Bronchial epithelial cell (primary cell): Measurements from ENCODE around the gene MCL1. TPM values are rescaled to one million over a fixed set of nuclear protein-coding genes. Genes with fewer than 3 reads are reported as not detected.

Experiments
- DNase-seq: peaks from one replicate; pipeline ENCODE4 v3.0.0-alpha.2; 2010; ENCODE audit warnings: low read depth
- FAIRE-seq: peaks from 2 replicates; lab custom pipeline; 2011; peaks lifted over from hg19 to GRCh38; lab: Jason Lieb, UNC
- H3K27me3 ChIP-seq: 2 replicates; pipeline ENCODE4 v1.5.1; 2011; ENCODE audit warnings: low read length; ENCODE audit not compliant: control insufficient read depth, insufficient read depth
- H3K36me3 ChIP-seq: 2 replicates; pipeline ENCODE4 v1.5.1; 2011; ENCODE audit warnings: low read length; ENCODE audit not compliant: control insufficient read depth, insufficient read depth
- H3K4me3 ChIP-seq: 2 replicates; pipeline ENCODE4 v1.5.1; 2011; ENCODE audit warnings: mild to moderate bottlenecking, low read depth, low read length, control low read depth
- CTCF ChIP-seq: IDR thresholded peaks from 2 replicates; pipeline ENCODE4 v1.5.1; 2011; ENCODE audit warnings: mild to moderate bottlenecking, moderate library complexity, low read length, control low read depth, inconsistent platforms; ENCODE audit not compliant: insufficient read depth, severe bottlenecking
- total RNA-seq: library from RNA; depleted of rRNA; stranded (reverse); fragments of >200 nt; gene quantifications from 2 replicates; pipeline ENCODE4 v1.2.1, GENCODE V29; 2014

Gene MCL1
- total RNA-seq, 1 donor from 2014 or later: 280 TPM

GRCh38 chr1:150557813-150558212 lies 21.6 kb downstream of the MCL1 start:
- Histone ChIP-seq H3K27me3 (no peaks in the 10 kb centered on the region), H3K4me3 (no peak overlapping the region), H3K36me3 (peaks cover 9% of the 10 kb centered on the region)
- DNase-seq (no peak), FAIRE-seq (no peak)
- TF ChIP-seq CTCF: no peak

GRCh38 chr1:150557065-150557600 lies 22.3 kb downstream of the MCL1 start:
- Histone ChIP-seq H3K4me3 (no peak overlapping the region), H3K36me3 (peaks cover 9% of the 10 kb centered on the region), H3K27me3 (no peaks in the 10 kb centered on the region)
- DNase-seq (no peak), FAIRE-seq (no peak)
- TF ChIP-seq CTCF: no peak

- Histone ChIP-seq H3K36me3 (peaks cover 9% of the 10 kb centered on the region), H3K27me3 (no peaks in the 10 kb centered on the region), H3K4me3 (no peak overlapping the region)
- no peak for TF ChIP-seq CTCF
- no peak for FAIRE-seq
- no peak for DNase-seq
Measured at GRCh38 chr1:150555971-150556865, 23.2 kb downstream of the MCL1 start.

GRCh38 chr1:150555198-150555970 lies 24.0 kb downstream of the MCL1 start:
- no peak for TF ChIP-seq CTCF
- Histone ChIP-seq H3K4me3 (no peak overlapping the region), H3K36me3 (peaks cover 9% of the 10 kb centered on the region), H3K27me3 (no peaks in the 10 kb centered on the region)
- peak; percentile 96 for FAIRE-seq
- DNase-seq: no peak

GRCh38 chr1:150554086-150554452 lies 25.3 kb downstream of the MCL1 start:
- Histone ChIP-seq H3K36me3 (peaks cover 9% of the 10 kb centered on the region), H3K4me3 (no peak overlapping the region), H3K27me3 (no peaks in the 10 kb centered on the region)
- no peak for DNase-seq
- TF ChIP-seq CTCF: no peak
- FAIRE-seq: no peak
